GM20000 (cell line): ENCODE measurements around the gene PNLIPRP2.

Source experiments
- DNase-seq: peaks from one replicate; pipeline ENCODE4 v3.0.0; 2012; ENCODE audit warnings: low spot score
- CTCF ChIP-seq: IDR thresholded peaks from 2 replicates; pipeline ENCODE4 v1.5.1; 2012; ENCODE audit warnings: mild to moderate bottlenecking, control low read depth; ENCODE audit errors: extremely low read depth, missing control alignments

PNLIPRP2 gene

GRCh38 chr10:116620423-116621400, at the start of gene PNLIPRP2:
Gene PNLIPRP2, plus strand, starts transcription at chr10:116620953.
- TF ChIP-seq CTCF: no peak

GRCh38 chr10:116574797-116575196, 46.0 kb upstream of the PNLIPRP2 start:
- TF ChIP-seq CTCF: no peak
- no peak for DNase-seq

More at GRCh38 chr10:116620423-116621400, at the start of gene PNLIPRP2:
- no peak for DNase-seq

GRCh38 chr10:116587878-116588591, 32.7 kb upstream of the PNLIPRP2 start:
- no peak for DNase-seq
- TF ChIP-seq CTCF: no peak

- no peak for TF ChIP-seq CTCF
- no peak for DNase-seq
These were observed 31.8 kb upstream of the PNLIPRP2 start for GRCh38 chr10:116588995-116589394.

GRCh38 chr10:116589926-116590325, 30.8 kb upstream of the PNLIPRP2 start:
- DNase-seq: no peak
- no peak for TF ChIP-seq CTCF

GRCh38 chr10:116590590-116591444, 29.9 kb upstream of the PNLIPRP2 start, which contains the start of gene PNLIPRP1:
Gene PNLIPRP1, plus strand, starts transcription at chr10:116590959. Its CDS starts 171 bp downstream, at chr10:116591130.
- DNase-seq: no peak
- TF ChIP-seq CTCF: no peak
